ENCODE data around the gene DNAJC28. TPM values are rescaled to one million over a fixed set of nuclear protein-coding genes. Genes with fewer than 3 reads are reported as not detected.
"Not testable (repeated sequence)": the region's sequence is repeated elsewhere in the genome, so short reads cannot be mapped to it uniquely, and the experiment has no call there.

DNAJC28 gene
- total RNA-seq, 1 donor: 4.0 TPM

DNA sequence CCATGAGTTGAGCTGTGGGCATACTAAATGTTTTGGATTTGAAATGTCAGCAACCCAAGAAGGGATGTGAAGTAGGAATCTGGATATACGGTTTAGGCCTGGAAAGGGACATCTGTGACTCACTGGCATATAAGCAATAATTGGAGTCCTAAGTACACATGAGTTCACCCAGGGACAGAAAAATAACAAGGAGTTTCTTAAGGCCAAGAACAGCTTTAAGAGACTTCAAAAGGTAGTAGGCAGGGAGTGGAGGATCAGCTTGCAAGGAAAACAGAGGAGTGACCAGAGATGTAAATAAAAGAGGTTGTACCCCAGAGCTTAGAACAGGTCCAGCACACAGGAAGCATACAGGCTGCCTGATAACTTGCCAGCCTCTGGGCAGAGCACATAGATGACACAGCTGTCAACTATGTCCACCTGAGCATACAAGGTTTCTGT, 39.9 kb downstream of the DNAJC28 start:
- H4K20me1 ChIP-seq (ENCODE audit: insufficient read depth, low read length): no peaks in the 10 kb centered on the region
- no peaks in the 10 kb centered on the region for H3K79me2 ChIP-seq (ENCODE audit: insufficient read depth, low read length)
- TF ChIP-seq, protein P1, sequence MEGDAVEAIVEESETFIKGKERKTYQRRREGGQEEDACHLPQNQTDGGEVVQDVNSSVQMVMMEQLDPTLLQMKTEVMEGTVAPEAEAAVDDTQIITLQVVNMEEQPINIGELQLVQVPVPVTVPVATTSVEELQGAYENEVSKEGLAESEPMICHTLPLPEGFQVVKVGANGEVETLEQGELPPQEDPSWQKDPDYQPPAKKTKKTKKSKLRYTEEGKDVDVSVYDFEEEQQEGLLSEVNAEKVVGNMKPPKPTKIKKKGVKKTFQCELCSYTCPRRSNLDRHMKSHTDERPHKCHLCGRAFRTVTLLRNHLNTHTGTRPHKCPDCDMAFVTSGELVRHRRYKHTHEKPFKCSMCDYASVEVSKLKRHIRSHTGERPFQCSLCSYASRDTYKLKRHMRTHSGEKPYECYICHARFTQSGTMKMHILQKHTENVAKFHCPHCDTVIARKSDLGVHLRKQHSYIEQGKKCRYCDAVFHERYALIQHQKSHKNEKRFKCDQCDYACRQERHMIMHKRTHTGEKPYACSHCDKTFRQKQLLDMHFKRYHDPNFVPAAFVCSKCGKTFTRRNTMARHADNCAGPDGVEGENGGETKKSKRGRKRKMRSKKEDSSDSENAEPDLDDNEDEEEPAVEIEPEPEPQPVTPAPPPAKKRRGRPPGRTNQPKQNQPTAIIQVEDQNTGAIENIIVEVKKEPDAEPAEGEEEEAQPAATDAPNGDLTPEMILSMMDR (IDR thresholded peaks at IDR 0.05; ENCODE audit: extremely low read depth, low read depth, low read length): no peak
- H3K9me3 ChIP-seq (ENCODE audit: low read depth, low read length): no peaks in the 10 kb centered on the region
- H3K4me2 ChIP-seq (ENCODE audit: insufficient read depth, low read length): no peak overlapping the region
- H2AFZ ChIP-seq (ENCODE audit: low read length): no peak overlapping the region
- H3K4me1 ChIP-seq (ENCODE audit: insufficient read depth, low read length): peaks cover 13% of the 10 kb centered on the region
- no peak overlapping the region for H3K4me3 ChIP-seq (ENCODE audit: insufficient read depth, low read length)
- no peak overlapping the region for H3K27ac ChIP-seq (ENCODE audit: low read depth, low read length)
- H3K36me3 ChIP-seq (ENCODE audit: insufficient read depth, low read length): peaks cover 9% of the 10 kb centered on the region
- DNase-seq (ENCODE audit: insufficient read length, low spot score, missing footprints): peak; percentile 55
- H3K27me3 ChIP-seq (ENCODE audit: insufficient read depth, low read length): no peaks in the 10 kb centered on the region

DNA sequence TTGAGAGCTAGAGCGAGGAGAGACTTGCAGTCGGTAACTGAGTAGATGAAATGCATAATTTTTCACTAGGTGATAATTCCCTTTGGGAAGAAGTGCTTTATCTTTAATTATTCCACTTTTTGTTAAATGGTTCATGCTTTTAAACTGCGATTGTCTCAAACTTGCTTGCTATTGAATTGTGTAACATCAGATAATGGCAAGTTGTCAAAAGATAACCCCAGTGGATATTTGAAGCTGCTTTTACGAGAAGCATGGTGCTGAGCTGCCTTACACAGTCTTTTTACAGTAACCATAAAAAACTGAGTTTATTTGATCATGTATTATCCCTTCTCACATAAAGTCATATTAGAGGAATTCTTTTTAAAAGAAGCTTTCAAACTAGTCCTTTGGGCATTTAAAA, 41.9 kb downstream of the DNAJC28 start:
- H2AFZ ChIP-seq (ENCODE audit: low read length): no peak overlapping the region
- no peak overlapping the region for H3K27ac ChIP-seq (ENCODE audit: low read depth, low read length)
- no peak overlapping the region for H3K4me3 ChIP-seq (ENCODE audit: insufficient read depth, low read length)
- no peaks in the 10 kb centered on the region for H3K79me2 ChIP-seq (ENCODE audit: insufficient read depth, low read length)
- H3K27me3 ChIP-seq (ENCODE audit: insufficient read depth, low read length): no peaks in the 10 kb centered on the region
- DNase-seq (ENCODE audit: insufficient read length, low spot score, missing footprints): no peak
- H3K9me3 ChIP-seq (ENCODE audit: low read depth, low read length): no peaks in the 10 kb centered on the region
- peaks cover 5% of the 10 kb centered on the region for H3K36me3 ChIP-seq (ENCODE audit: insufficient read depth, low read length)
- H3K4me1 ChIP-seq (ENCODE audit: insufficient read depth, low read length): peaks cover 16% of the 10 kb centered on the region
- H3K4me2 ChIP-seq (ENCODE audit: insufficient read depth, low read length): no peak overlapping the region
- no peaks in the 10 kb centered on the region for H4K20me1 ChIP-seq (ENCODE audit: insufficient read depth, low read length)
- TF ChIP-seq, protein P1 (IDR thresholded peaks at IDR 0.05; ENCODE audit: extremely low read depth, low read depth, low read length): no peak

DNA sequence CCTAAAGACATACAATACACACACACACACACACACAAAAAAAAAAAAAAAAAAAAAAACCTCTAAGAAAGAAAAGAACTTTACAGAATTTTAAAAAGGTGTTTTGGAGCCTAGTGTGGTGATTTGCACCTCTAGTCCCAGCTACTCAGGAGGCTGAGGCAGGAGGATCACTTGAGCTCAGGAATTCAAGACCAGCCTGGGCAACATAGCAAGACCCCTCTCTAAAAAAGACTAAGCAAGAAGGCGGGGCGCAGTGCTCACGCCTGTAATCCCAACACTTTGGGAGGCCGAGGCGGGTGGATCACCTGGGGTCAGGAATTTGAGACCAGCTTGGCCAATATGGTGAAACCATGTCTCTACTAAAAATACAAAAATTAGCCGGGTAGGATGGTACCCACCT, 44.9 kb downstream of the DNAJC28 start:
- not testable (repeated sequence) for DNase-seq (ENCODE audit: insufficient read length, low spot score, missing footprints); H3K27me3 ChIP-seq (ENCODE audit: insufficient read depth, low read length); H3K9me3 ChIP-seq (ENCODE audit: low read depth, low read length); H4K20me1 ChIP-seq (ENCODE audit: insufficient read depth, low read length); H3K4me2 ChIP-seq (ENCODE audit: insufficient read depth, low read length); H3K4me3 ChIP-seq (ENCODE audit: insufficient read depth, low read length); H3K36me3 ChIP-seq (ENCODE audit: insufficient read depth, low read length); H2AFZ ChIP-seq (ENCODE audit: low read length); H3K27ac ChIP-seq (ENCODE audit: low read depth, low read length); H3K79me2 ChIP-seq (ENCODE audit: insufficient read depth, low read length)
- H3K4me1 ChIP-seq (ENCODE audit: insufficient read depth, low read length): peaks cover 17% of the 10 kb centered on the region

DNA sequence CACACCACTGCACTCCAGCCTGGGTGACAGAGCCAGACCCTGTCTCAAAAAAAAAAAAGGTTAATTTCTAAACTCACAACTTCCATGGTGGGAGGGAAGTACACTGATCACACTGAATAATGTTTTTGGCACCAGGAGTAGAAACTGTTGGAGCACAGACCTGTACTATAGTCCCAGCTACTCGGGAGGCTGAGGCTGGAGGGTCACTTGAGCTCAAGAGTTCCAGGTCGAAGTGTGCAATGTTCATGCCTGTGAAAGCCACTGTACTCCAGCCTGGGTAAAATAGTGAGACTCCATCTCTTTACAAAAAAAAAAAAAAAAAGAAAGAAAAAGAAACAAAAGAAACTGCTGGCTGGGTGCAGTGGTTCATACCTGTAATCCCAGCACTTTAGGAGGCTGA, 47.0 kb downstream of the DNAJC28 start:
- H4K20me1 ChIP-seq (ENCODE audit: insufficient read depth, low read length): no peaks in the 10 kb centered on the region
- no peak overlapping the region for H3K4me3 ChIP-seq (ENCODE audit: insufficient read depth, low read length)
- H3K9me3 ChIP-seq (ENCODE audit: low read depth, low read length): no peaks in the 10 kb centered on the region
- DNase-seq (ENCODE audit: insufficient read length, low spot score, missing footprints): no peak
- TF ChIP-seq, protein P1 (IDR thresholded peaks at IDR 0.05; ENCODE audit: extremely low read depth, low read depth, low read length): no peak
- peaks cover 12% of the 10 kb centered on the region for H3K4me1 ChIP-seq (ENCODE audit: insufficient read depth, low read length)
- H3K27me3 ChIP-seq (ENCODE audit: insufficient read depth, low read length): no peaks in the 10 kb centered on the region
- H3K4me2 ChIP-seq (ENCODE audit: insufficient read depth, low read length): no peak overlapping the region
- H3K79me2 ChIP-seq (ENCODE audit: insufficient read depth, low read length): no peaks in the 10 kb centered on the region
- H3K27ac ChIP-seq (ENCODE audit: low read depth, low read length): no peak overlapping the region
- peaks cover 5% of the 10 kb centered on the region for H3K36me3 ChIP-seq (ENCODE audit: insufficient read depth, low read length)
- H2AFZ ChIP-seq (ENCODE audit: low read length): no peak overlapping the region

Measured in osteoblast (primary cell).